Natural killer cell (primary cell): ENCODE results near the gene DENND1B. TPM values are rescaled to one million over a fixed set of nuclear protein-coding genes. Genes with fewer than 3 reads are reported as not detected.

Experiments used
- ATAC-seq, 3 donors: fragments of 150-1000 bp in 2 of 3; fragments of 200-7000 bp in 1 of 3; cut with Tn5 transposase; 1 replicate in 1 of 3; 2 replicates in 2 of 3; pipeline ENCODE4 v1.10.0; 2021; ENCODE audit warnings: mild to moderate bottlenecking in 2 of 3, moderate library complexity in 2 of 3
- DNase-seq, 2 donors: peaks; one replicate each; pipeline versions ENCODE4 v3.0.0 to v3.0.0-alpha.2; 2013 to 2021; ENCODE audit warnings: mixed read lengths in 1 of 2
- H3K27ac ChIP-seq: one replicate; pipeline ENCODE4 v1.5.1; 2013; ENCODE audit warnings: mild to moderate bottlenecking, low read length
- H3K27me3 ChIP-seq: one replicate; pipeline ENCODE4 v1.6.1; 2013; ENCODE audit warnings: low read length; ENCODE audit not compliant: control insufficient read depth, insufficient read depth
- H3K36me3 ChIP-seq: one replicate; pipeline ENCODE4 v1.6.1; 2013; ENCODE audit warnings: low read length; ENCODE audit not compliant: control insufficient read depth, insufficient read depth
- H3K4me1 ChIP-seq: one replicate; pipeline ENCODE4 v1.6.1; 2013; ENCODE audit warnings: low read length; ENCODE audit not compliant: control insufficient read depth, insufficient read depth
- H3K4me3 ChIP-seq: one replicate; pipeline ENCODE4 v1.5.1; 2013; ENCODE audit warnings: low read length
- H3K9me3 ChIP-seq: one replicate; pipeline ENCODE4 v1.6.1; 2013; ENCODE audit warnings: low read length; ENCODE audit not compliant: control insufficient read depth, insufficient read depth
- H3K27ac Mint-ChIP-seq, 2 donors: one replicate each; pipeline ENCODE4 v1.8.0; 2022; ENCODE audit warnings: mild to moderate bottlenecking in 2 of 2, mixed read lengths in 2 of 2, moderate library complexity in 1 of 2
- H3K27me3 Mint-ChIP-seq, 2 donors: one replicate each; pipeline ENCODE4 v1.8.0; 2022; ENCODE audit warnings: low read depth in 2 of 2, mixed read lengths in 2 of 2
- H3K36me3 Mint-ChIP-seq: one replicate; pipeline ENCODE4 v1.8.0; 2022; ENCODE audit warnings: mixed read lengths
- H3K4me1 Mint-ChIP-seq, 2 donors: one replicate each; pipeline ENCODE4 v1.8.0; 2022; ENCODE audit warnings: mixed read lengths in 2 of 2
- H3K4me3 Mint-ChIP-seq: one replicate; pipeline ENCODE4 v1.8.0; 2022; ENCODE audit warnings: mild to moderate bottlenecking, moderate library complexity, mixed read lengths
- H3K9me3 Mint-ChIP-seq, 2 donors: one replicate each; pipeline ENCODE4 v1.8.0; 2022; ENCODE audit warnings: mixed read lengths in 2 of 2
- WGBS: methylation state at CpG from one replicate; pipeline ENCODE4 v1.1.7; 2013; ENCODE audit warnings: missing lambda C conversion rate; ENCODE audit not compliant: insufficient coverage; 5-methylcytosine and 5-hydroxymethylcytosine counted together
- intact Hi-C: fragments of 100-400 bp; cut with micrococcal nuclease; formaldehyde crosslinking; loops from one replicate; pipeline ENCODE4 v1.14.2; 2022
- total RNA-seq, 4 donors: library from RNA; stranded (reverse); fragments of 120-200 nt in 1 of 4; gene quantifications; one replicate each; pipeline versions ENCODE4 v1.2.3 to v1.2.4, GENCODE V29; 2013 to 2022
- TF ChIP-seq, protein P1 (sequence below): fragments of 200-600 bp; IDR thresholded peaks from one replicate; pipeline ENCODE4 v1.8.0; 2022; ENCODE audit warnings: antibody characterized with exemption

The DENND1B gene
- total RNA-seq, 3 donors from 2014 or later (not counting 1 experiment from before 2014, with no cell fraction given) = 35.4 to 62.5 (median 37.5) TPM

DNA sequence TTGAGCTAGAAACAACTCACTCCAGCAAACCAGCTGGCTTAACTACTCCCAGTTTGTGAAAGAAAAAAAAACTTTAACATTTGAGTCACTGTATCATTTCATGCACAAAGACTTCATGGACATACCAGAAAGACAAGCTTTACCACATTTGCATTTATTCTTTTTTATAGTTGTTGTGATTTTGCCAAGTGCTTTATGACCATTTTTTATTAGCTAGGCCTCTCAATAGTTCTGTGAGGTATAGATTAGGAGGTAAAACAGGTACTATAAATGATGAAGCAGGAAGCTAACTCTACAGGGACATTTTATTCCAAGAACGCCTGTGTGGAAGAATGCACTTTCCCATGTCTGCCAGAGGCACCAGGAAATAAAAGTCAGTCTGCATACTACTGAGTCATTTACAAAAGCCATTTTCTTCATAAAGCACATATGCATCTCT, 8.2 kb upstream of the DENND1B start:
- no peak overlapping the region for H3K4me3 ChIP-seq
- peaks cover 8 to 15% of the 10 kb centered on the region in 2 donors for H3K4me1 Mint-ChIP-seq
- no peaks in the 10 kb centered on the region for H3K36me3 Mint-ChIP-seq
- H3K27ac ChIP-seq = no peak overlapping the region
- TF ChIP-seq, protein P1, sequence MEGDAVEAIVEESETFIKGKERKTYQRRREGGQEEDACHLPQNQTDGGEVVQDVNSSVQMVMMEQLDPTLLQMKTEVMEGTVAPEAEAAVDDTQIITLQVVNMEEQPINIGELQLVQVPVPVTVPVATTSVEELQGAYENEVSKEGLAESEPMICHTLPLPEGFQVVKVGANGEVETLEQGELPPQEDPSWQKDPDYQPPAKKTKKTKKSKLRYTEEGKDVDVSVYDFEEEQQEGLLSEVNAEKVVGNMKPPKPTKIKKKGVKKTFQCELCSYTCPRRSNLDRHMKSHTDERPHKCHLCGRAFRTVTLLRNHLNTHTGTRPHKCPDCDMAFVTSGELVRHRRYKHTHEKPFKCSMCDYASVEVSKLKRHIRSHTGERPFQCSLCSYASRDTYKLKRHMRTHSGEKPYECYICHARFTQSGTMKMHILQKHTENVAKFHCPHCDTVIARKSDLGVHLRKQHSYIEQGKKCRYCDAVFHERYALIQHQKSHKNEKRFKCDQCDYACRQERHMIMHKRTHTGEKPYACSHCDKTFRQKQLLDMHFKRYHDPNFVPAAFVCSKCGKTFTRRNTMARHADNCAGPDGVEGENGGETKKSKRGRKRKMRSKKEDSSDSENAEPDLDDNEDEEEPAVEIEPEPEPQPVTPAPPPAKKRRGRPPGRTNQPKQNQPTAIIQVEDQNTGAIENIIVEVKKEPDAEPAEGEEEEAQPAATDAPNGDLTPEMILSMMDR = no peak
- H3K36me3 ChIP-seq = no peaks in the 10 kb centered on the region
- H3K27me3 ChIP-seq = no peaks in the 10 kb centered on the region
- 87% methylated on average over 1 of the region's 1 CpG for WGBS
- ATAC-seq = no peak
- DNase-seq = no peak
- intact Hi-C loops = loop anchor here (5.0 kb wide), 1 partner anchor 969 kb away; no protein-coding TSS in a partner anchor
- no peaks in the 10 kb centered on the region for H3K9me3 ChIP-seq
- no peaks in the 10 kb centered on the region for H3K27me3 Mint-ChIP-seq
- no peaks in the 10 kb centered on the region for H3K4me1 ChIP-seq
- H3K27ac Mint-ChIP-seq = no peak overlapping the region
- H3K9me3 Mint-ChIP-seq = no peaks in the 10 kb centered on the region
- H3K4me3 Mint-ChIP-seq = no peak overlapping the region

DNA sequence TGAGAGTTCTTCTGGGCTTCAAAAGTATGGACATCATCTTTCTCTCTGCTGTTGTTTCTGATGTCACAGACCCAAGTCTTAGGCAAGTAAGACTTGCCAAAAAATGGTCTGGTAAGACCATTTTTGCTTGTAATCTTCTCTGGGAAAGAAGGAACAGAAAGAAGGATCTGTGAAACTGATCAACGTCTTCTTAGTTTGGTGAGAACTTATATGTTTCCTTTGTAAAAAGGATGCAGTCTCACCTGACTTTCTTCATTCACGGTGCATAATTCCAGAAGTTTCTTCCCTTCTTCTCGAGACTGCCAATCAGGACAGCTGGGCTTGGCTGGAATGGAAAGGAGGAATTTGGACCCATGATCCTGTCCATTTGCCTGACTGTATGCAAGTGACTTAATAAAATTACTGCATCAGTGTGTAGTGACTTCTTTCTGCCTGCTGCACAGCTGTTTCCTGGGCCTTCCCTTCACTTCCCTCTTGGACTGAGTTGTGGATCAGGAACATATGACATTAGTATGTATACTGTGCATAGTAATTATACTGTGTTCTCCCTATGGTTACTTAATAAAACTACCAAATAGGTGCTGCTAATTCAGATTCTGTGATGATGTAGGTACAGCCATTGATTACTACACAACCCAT, 7.6 kb upstream of the DENND1B start:
- H3K36me3 ChIP-seq = no peaks in the 10 kb centered on the region
- TF ChIP-seq, protein P1 = no peak
- WGBS = 70% methylated on average over 3 of the region's 3 CpGs
- H3K9me3 ChIP-seq = no peaks in the 10 kb centered on the region
- intact Hi-C loops = loop anchor here (5.0 kb wide), 1 partner anchor 969 kb away; no protein-coding TSS in a partner anchor
- DNase-seq = no peak
- Mint-ChIP-seq H3K4me1 (peaks cover 10 to 16% of the 10 kb centered on the region in 2 donors), H3K9me3 (no peaks in the 10 kb centered on the region), H3K27ac (no peak overlapping the region), H3K4me3 (no peak overlapping the region), H3K36me3 (no peaks in the 10 kb centered on the region), H3K27me3 (no peaks in the 10 kb centered on the region)
- H3K27ac ChIP-seq = no peak overlapping the region
- peaks cover 4% of the 10 kb centered on the region for H3K4me1 ChIP-seq
- no peak overlapping the region for H3K4me3 ChIP-seq
- ATAC-seq = no peak
- no peaks in the 10 kb centered on the region for H3K27me3 ChIP-seq

DNA sequence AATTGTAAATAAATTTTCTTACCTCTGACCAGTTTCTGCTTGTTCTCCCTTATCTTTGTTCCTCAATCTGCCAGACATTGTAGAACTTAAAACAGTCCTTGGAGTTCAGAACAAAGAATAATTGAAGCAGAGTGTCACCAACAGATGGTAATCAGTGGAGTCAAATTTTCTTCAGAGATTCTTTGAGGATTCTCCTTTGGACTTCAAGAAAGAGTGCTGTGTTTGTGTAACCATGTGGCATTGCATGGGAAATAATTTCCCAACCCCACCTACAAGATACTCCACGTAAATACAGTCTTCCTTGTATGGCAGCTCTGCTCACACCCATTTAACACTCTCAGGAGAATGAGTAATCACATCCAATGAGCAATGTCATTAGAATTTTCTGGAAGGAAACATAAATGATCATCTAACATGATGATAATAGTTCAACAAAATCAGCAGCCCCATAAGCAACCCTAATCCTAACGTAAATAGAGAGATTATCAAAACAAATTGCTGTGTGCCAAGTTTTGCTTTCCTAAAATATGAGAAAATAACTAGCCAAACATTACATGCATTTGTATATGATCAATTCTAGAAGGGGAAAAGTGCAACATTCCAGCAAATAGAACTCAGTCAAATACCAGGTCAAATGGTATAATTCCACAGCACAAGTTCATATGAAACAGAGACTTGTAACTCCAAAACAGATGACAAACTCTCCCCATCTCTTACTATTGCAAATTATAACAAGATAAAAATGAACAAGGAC, 6.9 kb upstream of the DENND1B start:
- H3K4me1 ChIP-seq = peaks cover 4% of the 10 kb centered on the region
- Mint-ChIP-seq H3K27ac (no peak overlapping the region), H3K4me3 (no peak overlapping the region), H3K9me3 (no peaks in the 10 kb centered on the region), H3K36me3 (no peaks in the 10 kb centered on the region), H3K27me3 (no peaks in the 10 kb centered on the region), H3K4me1 (peaks cover 10 to 16% of the 10 kb centered on the region in 2 donors)
- no peak for DNase-seq
- TF ChIP-seq, protein P1 = no peak
- no peak overlapping the region for H3K27ac ChIP-seq
- ATAC-seq = no peak
- H3K4me3 ChIP-seq = no peak overlapping the region
- intact Hi-C loops = loop anchor here (5.0 kb wide), 1 partner anchor 970 kb away; no protein-coding TSS in a partner anchor
- no peaks in the 10 kb centered on the region for H3K27me3 ChIP-seq
- H3K9me3 ChIP-seq = no peaks in the 10 kb centered on the region
- H3K36me3 ChIP-seq = no peaks in the 10 kb centered on the region
- WGBS = 86% methylated on average over 1 of the region's 2 CpGs
